ENCODE data around the gene MUSTN1. TPM values are rescaled to one million over a fixed set of nuclear protein-coding genes. Genes with fewer than 3 reads are reported as not detected.

The MUSTN1 gene
- total and polyA plus RNA-seq, 2 donors (not counting 3 experiments of a cell fraction or from before 2014, with no cell fraction given) = 1.1 to 2.2 TPM

DNA sequence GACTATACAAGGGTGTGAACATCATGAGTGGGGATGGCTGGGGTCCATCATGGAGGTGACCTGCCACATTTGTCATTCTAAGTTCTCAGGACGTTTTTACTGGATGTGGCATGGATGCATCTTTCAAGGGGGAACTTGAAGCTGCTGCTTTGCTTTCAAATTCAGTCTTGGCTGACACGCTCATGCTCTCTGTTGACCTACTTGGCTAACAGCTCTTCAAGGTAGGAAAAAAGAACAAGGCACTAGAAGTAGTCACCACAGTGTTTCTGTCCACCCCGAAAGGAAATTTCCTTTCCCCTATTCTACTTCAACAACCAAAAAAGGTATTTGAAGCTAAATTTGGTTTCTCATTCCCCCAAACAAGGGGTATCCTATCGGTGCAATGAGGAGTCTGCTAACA lies 47.6 kb upstream of the MUSTN1 start:
- Histone ChIP-seq H3K9me3 (replicated peaks; ENCODE audit: control insufficient read depth, insufficient read depth, low read length) (no peaks in the 10 kb centered on the region), H4K20me1 (replicated peaks; ENCODE audit: control insufficient read depth, extremely low read depth, insufficient read depth, low read length) (no peaks in the 10 kb centered on the region), H3K27ac (ENCODE audit: insufficient read depth, low read depth, low read length) (no peak overlapping the region), H2AFZ (ENCODE audit: low read depth, low read length) (no peak overlapping the region), H3K9ac (replicated peaks; ENCODE audit: extremely low read depth, insufficient read depth, low read length) (no peak overlapping the region), H3K4me3 (replicated peaks in 1 of 3; ENCODE audit: insufficient read depth in 1 of 3, low read depth in 1 of 3, low read length in 3 of 3) (no peak overlapping the region), H3K27me3 (ENCODE audit: control insufficient read depth in 2 of 2, insufficient read depth in 2 of 2, low read length in 2 of 2) (no peaks in the 10 kb centered on the region), H3K36me3 (ENCODE audit: control insufficient read depth in 2 of 2, extremely low read depth in 1 of 2, insufficient read depth in 2 of 2, low read length in 2 of 2) (peaks cover 0 to 1% of the 10 kb centered on the region in 2 experiments), H3K79me2 (ENCODE audit: control insufficient read depth, insufficient read depth, low read length) (no peaks in the 10 kb centered on the region), H3K4me2 (ENCODE audit: insufficient read depth, low read length) (no peak overlapping the region), H3K4me1 (ENCODE audit: control insufficient read depth, extremely low read depth, insufficient read depth, low read length) (no peaks in the 10 kb centered on the region), H3K9me1 (replicated peaks; ENCODE audit: control insufficient read depth, extremely low read depth, insufficient read depth, low read length) (no peaks in the 10 kb centered on the region)
- DNase-seq (ENCODE audit: low read depth, low spot score) (no peak), FAIRE-seq (no peak)
- dilution Hi-C loops (cut with MboI; ENCODE audit: extremely low pct_ligation_motif_present, low sequenced_read_pairs) (no loop called here), intact Hi-C loops (cut with micrococcal nuclease) (no loop called here)
- CTCF ChIA-PET = no interaction called here
- no peak for TF ChIP-seq POLR2A (IDR thresholded peaks at IDR 0.05; ENCODE audit: low read depth, low read length)
- POLR2A ChIA-PET = no interaction called here
- BruUV-seq (replicated peaks) = no TSS peak

- CTCF ChIA-PET = no interaction called here
- Histone ChIP-seq H3K27me3 (ENCODE audit: control insufficient read depth in 2 of 2, insufficient read depth in 2 of 2, low read length in 2 of 2) (no peaks in the 10 kb centered on the region), H3K4me3 (replicated peaks in 1 of 3; ENCODE audit: insufficient read depth in 1 of 3, low read depth in 1 of 3, low read length in 3 of 3) (no peak overlapping the region), H3K9me3 (replicated peaks; ENCODE audit: control insufficient read depth, insufficient read depth, low read length) (no peaks in the 10 kb centered on the region), H3K9ac (replicated peaks; ENCODE audit: extremely low read depth, insufficient read depth, low read length) (no peak overlapping the region), H3K79me2 (ENCODE audit: control insufficient read depth, insufficient read depth, low read length) (no peaks in the 10 kb centered on the region), H3K4me2 (ENCODE audit: insufficient read depth, low read length) (no peak overlapping the region), H3K9me1 (replicated peaks; ENCODE audit: control insufficient read depth, extremely low read depth, insufficient read depth, low read length) (no peaks in the 10 kb centered on the region), H3K36me3 (ENCODE audit: control insufficient read depth in 2 of 2, extremely low read depth in 1 of 2, insufficient read depth in 2 of 2, low read length in 2 of 2) (peaks cover 0 to 1% of the 10 kb centered on the region in 2 experiments), H3K4me1 (ENCODE audit: control insufficient read depth, extremely low read depth, insufficient read depth, low read length) (no peaks in the 10 kb centered on the region), H4K20me1 (replicated peaks; ENCODE audit: control insufficient read depth, extremely low read depth, insufficient read depth, low read length) (no peaks in the 10 kb centered on the region), H3K27ac (ENCODE audit: insufficient read depth, low read depth, low read length) (no peak overlapping the region), H2AFZ (ENCODE audit: low read depth, low read length) (no peak overlapping the region)
- DNase-seq (ENCODE audit: low read depth, low spot score) = no peak
- FAIRE-seq = no peak
- POLR2A ChIA-PET = no interaction called here
- intact Hi-C loops (cut with micrococcal nuclease) (no loop called here), dilution Hi-C loops (cut with MboI; ENCODE audit: extremely low pct_ligation_motif_present, low sequenced_read_pairs) (no loop called here)
- BruUV-seq (replicated peaks) = no TSS peak
- TF ChIP-seq POLR2A (IDR thresholded peaks at IDR 0.05; ENCODE audit: low read depth, low read length) = no peak
- TF ChIP-seq GATA2 (IDR thresholded peaks at IDR 0.05; ENCODE audit: insufficient read depth, insufficient read length, low read depth, low read length) = no peak
- no peak for TF ChIP-seq JUN (IDR thresholded peaks at IDR 0.05; ENCODE audit: borderline replicate concordance, insufficient read depth, insufficient read length, low read depth)
- TF ChIP-seq MYC (IDR thresholded peaks at IDR 0.05; ENCODE audit: low read depth, low read length) = no peak
- TF ChIP-seq FOS (IDR thresholded peaks at IDR 0.05; ENCODE audit: borderline replicate concordance, insufficient read depth, low read length) = no peak
- TF ChIP-seq POLR2AphosphoS5 (IDR thresholded peaks at IDR 0.05; ENCODE audit: insufficient read depth, low read depth, low read length) = no peak
- TF ChIP-seq CTCF (IDR thresholded peaks at IDR 0.05; ENCODE audit: extremely low read depth in 1 of 2, insufficient read depth in 1 of 2, low read depth in 1 of 2, low read length in 2 of 2) = no peak
- no peak for TF ChIP-seq MAX (IDR thresholded peaks at IDR 0.05; ENCODE audit: insufficient read depth, insufficient read length)
- no peak for TF ChIP-seq EZH2 (IDR thresholded peaks at IDR 0.05; ENCODE audit: borderline replicate concordance, low read depth, low read length, severe bottlenecking)
Observed at GRCh38 chr3:52881871-52882270, 47.1 kb upstream of the MUSTN1 start.
